ENCODE results near the gene FZD8. TPM values are rescaled to one million over a fixed set of nuclear protein-coding genes. Genes with fewer than 3 reads are reported as not detected.

Gene FZD8
- total and polyA plus RNA-seq, 2 experiments from 2014 or later, result 0.47 to 8.7 TPM

GRCh38 chr10:35588836-35589235 is 53.3 kb downstream of the FZD8 start (continued):
- TF ChIP-seq ZNF462 (CRISPR knock-in tag; IDR thresholded peaks at IDR 0.05) (no peak), REST (IDR thresholded peaks at IDR 0.05; ENCODE audit: unreplicated experiment) (no peak), POLR2AphosphoS5 (IDR thresholded peaks at IDR 0.05; ENCODE audit: low read depth) (no peak), NANOG (IDR thresholded peaks at IDR 0.05; ENCODE audit: borderline replicate concordance) (no peak), STAT1 (IDR thresholded peaks at IDR 0.05; ENCODE audit: unreplicated experiment) (no peak)

Other genes with a start within 250 kb of the FZD8 start
- gene GJD4, start 37.0 kb downstream of the FZD8 start, total RNA-seq (2014; rRNA removed; shearing (Covaris generic)), result 0.35 TPM in 1 of 2 replicates, not detected in the other
- not detected in 2 replicates for gene GJD4, start 37.0 kb downstream of the FZD8 start, polyA plus RNA-seq (2016; fragmentation: Nextera tagmentation; extraction: Ambion mirVana)

Measured in GM23338 (cell line).